PC-3 (cell line): ENCODE data around the gene PLXNC1. TPM values are rescaled to one million over a fixed set of nuclear protein-coding genes. Genes with fewer than 3 reads are reported as not detected.

ENCODE experiments used
- ATAC-seq: fragments of 200-7000 bp; cut with Tn5 transposase; 2 replicates; pipeline ENCODE4 v1.9.1; 2020; ENCODE audit warnings: mild to moderate bottlenecking, moderate library complexity
- BruUV-seq: library from RNA; stranded (reverse); fragments of 400-500 nt; replicated peaks from 2 replicates; lab custom pipeline; 2021; lab: Mats Ljungman, UMichigan
- CTCF ChIA-PET: fragments of 300-600 bp; sonication (Branson Sonifier 250); formaldehyde crosslinking; loops from one replicate; lab custom pipeline; 2022; ENCODE audit warnings: antibody characterized with exemption; lab: Charles Lee
- POLR2A ChIA-PET: fragments of 300-600 bp; sonication (Branson Sonifier 250); formaldehyde crosslinking; loops from one replicate; lab custom pipeline; 2022; ENCODE audit warnings: antibody characterized with exemption; ENCODE audit not compliant: unreplicated experiment; lab: Charles Lee
- DNase-seq: peaks from one replicate; pipeline ENCODE4 v3.0.0-alpha.2; 2015
- H2AFZ ChIP-seq: fragments of 300-600 bp; sonication (generic); 2 replicates; pipeline ENCODE4 v1.6.0; 2016; ENCODE audit warnings: antibody characterized with exemption, low read length
- H3F3A ChIP-seq: fragments of 300-600 bp; sonication (generic); one replicate; pipeline ENCODE4 v1.6.0; 2017; ENCODE audit warnings: antibody characterized with exemption, low read length, control low read depth, mild to moderate bottlenecking; ENCODE audit not compliant: unreplicated experiment
- H3K27ac ChIP-seq: fragments of 300-600 bp; sonication (generic); 2 replicates; pipeline ENCODE4 v1.5.1; 2016; ENCODE audit warnings: mild to moderate bottlenecking, low read length
- H3K27me3 ChIP-seq: fragments of 300-600 bp; sonication (generic); 2 replicates; pipeline ENCODE4 v1.6.1; 2016; ENCODE audit warnings: low read length, mixed read lengths
- H3K36me3 ChIP-seq: fragments of 300-600 bp; sonication (generic); 2 replicates; pipeline ENCODE4 v1.6.1; 2016; ENCODE audit warnings: low read depth, mixed run types, low read length, mixed read lengths
- H3K4me1 ChIP-seq: fragments of 300-600 bp; sonication (generic); 2 replicates; pipeline ENCODE4 v1.5.1; 2016; ENCODE audit warnings: low read length; ENCODE audit not compliant: insufficient read depth
- H3K4me2 ChIP-seq: fragments of 300-600 bp; sonication (generic); 2 replicates; pipeline ENCODE4 v1.6.0; 2016; ENCODE audit warnings: low read length
- H3K4me3 ChIP-seq: fragments of 300-600 bp; sonication (generic); 2 replicates; pipeline ENCODE4 v1.5.1; 2016; ENCODE audit warnings: mild to moderate bottlenecking, low read length, mixed read lengths
- H3K79me2 ChIP-seq: fragments of 300-600 bp; sonication (generic); 2 replicates; pipeline ENCODE4 v1.6.1; 2017; ENCODE audit warnings: low read length, mixed read lengths
- H3K9ac ChIP-seq: fragments of 300-600 bp; sonication (generic); 2 replicates; pipeline ENCODE4 v1.6.0; 2016; ENCODE audit warnings: mild to moderate bottlenecking, low read length
- H3K9me2 ChIP-seq: fragments of 300-600 bp; sonication (generic); replicated peaks from 2 replicates; pipeline ENCODE4 v1.6.1; 2016; ENCODE audit warnings: mixed run types, low read length, mixed read lengths
- H3K9me3 ChIP-seq: fragments of 300-600 bp; sonication (generic); 2 replicates; pipeline ENCODE4 v1.6.1; 2016; ENCODE audit warnings: low read length, mixed read lengths
- H4K20me1 ChIP-seq: fragments of 300-600 bp; sonication (generic); 2 replicates; pipeline ENCODE4 v1.6.1; 2016; ENCODE audit warnings: low read length, mixed read lengths
- CTCF ChIP-seq: fragments of 300-600 bp; sonication (generic); conservative IDR thresholded peaks from 2 replicates; pipeline ENCODE4 v1.5.1; 2017; ENCODE audit warnings: antibody characterized with exemption, low read depth, mild to moderate bottlenecking, low read length
- EZH2 ChIP-seq: fragments of 300-600 bp; sonication (generic); IDR thresholded peaks from one replicate; pipeline ENCODE4 v1.6.1; 2017; ENCODE audit warnings: antibody characterized with exemption, mild to moderate bottlenecking, low read length; ENCODE audit not compliant: unreplicated experiment
- EZH2phosphoT487 ChIP-seq: fragments of 300-600 bp; sonication (generic); IDR thresholded peaks from 2 replicates; pipeline ENCODE4 v1.6.1; 2018; ENCODE audit warnings: mild to moderate bottlenecking, antibody characterized with exemption, low read length, borderline replicate concordance
- intact Hi-C: fragments of 100-400 bp; cut with micrococcal nuclease; formaldehyde crosslinking; loops from 2 replicates; pipeline ENCODE4 v1.9.0; 2023
- total RNA-seq: library from RNA; depleted of rRNA; stranded (reverse); fragments of >200 nt; gene quantifications from 2 replicates; pipeline ENCODE4 v1.2.3, GENCODE V29; 2014

PLXNC1 gene
- total RNA-seq, 1 experiment from 2014 or later = 0.15 TPM

- Histone ChIP-seq H3K4me3 (no peak overlapping the region), H3K4me2 (no peak overlapping the region), H2AFZ (no peak overlapping the region), H3K9ac (no peak overlapping the region), H4K20me1 (no peaks in the 10 kb centered on the region), H3K36me3 (no peaks in the 10 kb centered on the region), H3F3A (no peaks in the 10 kb centered on the region), H3K27me3 (peaks cover 45% of the 10 kb centered on the region), H3K4me1 (no peaks in the 10 kb centered on the region), H3K9me2 (no peaks in the 10 kb centered on the region), H3K9me3 (no peaks in the 10 kb centered on the region), H3K27ac (no peak overlapping the region), H3K79me2 (no peaks in the 10 kb centered on the region)
- CTCF ChIA-PET = interaction anchor here (0.7 kb wide), 1 partner anchor 427 kb away, joined by 3 read pairs; no protein-coding TSS in a partner anchor
- intact Hi-C loops = no loop called here
- DNase-seq (no peak), ATAC-seq (no peak)
- TF ChIP-seq EZH2phosphoT487 (no peak), CTCF (no peak), EZH2 (no peak)
- no TSS peak for BruUV-seq
- POLR2A ChIA-PET = no interaction called here
Observed at GRCh38 chr12:94123127-94123526, 25.2 kb upstream of the PLXNC1 start.

- POLR2A ChIA-PET = no interaction called here
- no peak for DNase-seq
- no peak overlapping the region for H3K4me3 ChIP-seq
- H3F3A ChIP-seq = no peaks in the 10 kb centered on the region
- H3K27me3 ChIP-seq = peaks cover 59% of the 10 kb centered on the region
- H3K79me2 ChIP-seq = no peaks in the 10 kb centered on the region
- H2AFZ ChIP-seq = no peak overlapping the region
- no peaks in the 10 kb centered on the region for H3K36me3 ChIP-seq
- H4K20me1 ChIP-seq = no peaks in the 10 kb centered on the region
- H3K9me2 ChIP-seq = no peaks in the 10 kb centered on the region
- BruUV-seq = no TSS peak
- TF ChIP-seq EZH2phosphoT487 (no peak), EZH2 (no peak), CTCF (no peak)
- CTCF ChIA-PET = no interaction called here
- intact Hi-C loops = no loop called here
- no peaks in the 10 kb centered on the region for H3K4me1 ChIP-seq
- no peak overlapping the region for H3K4me2 ChIP-seq
- no peak overlapping the region for H3K9ac ChIP-seq
- ATAC-seq = no peak
- no peak overlapping the region for H3K27ac ChIP-seq
- H3K9me3 ChIP-seq = no peaks in the 10 kb centered on the region
Observed at GRCh38 chr12:94126067-94126466, 22.3 kb upstream of the PLXNC1 start.

GRCh38 chr12:94127239-94128131, 20.9 kb upstream of the PLXNC1 start:
- Histone ChIP-seq H3K4me1 (no peaks in the 10 kb centered on the region), H3K36me3 (no peaks in the 10 kb centered on the region), H3K9me2 (no peaks in the 10 kb centered on the region), H3K9ac (no peak overlapping the region), H3K79me2 (no peaks in the 10 kb centered on the region), H3K27ac (no peak overlapping the region), H3K9me3 (no peaks in the 10 kb centered on the region), H2AFZ (no peak overlapping the region), H3K27me3 (peaks cover 56% of the 10 kb centered on the region), H3K4me3 (no peak overlapping the region), H3K4me2 (no peak overlapping the region), H4K20me1 (no peaks in the 10 kb centered on the region), H3F3A (no peaks in the 10 kb centered on the region)
- CTCF ChIA-PET = no interaction called here
- POLR2A ChIA-PET = interaction anchor here (0.6 kb wide), 1 partner anchor 383 kb away, joined by 3 read pairs; no protein-coding TSS in a partner anchor
- no peak for DNase-seq
- no peak for ATAC-seq
- no peak for TF ChIP-seq EZH2phosphoT487
- no peak for TF ChIP-seq CTCF
- no peak for TF ChIP-seq EZH2
- intact Hi-C loops = no loop called here
- BruUV-seq = no TSS peak
